ENCODE results near the gene YDJC. TPM values are rescaled to one million over a fixed set of nuclear protein-coding genes. Genes with fewer than 3 reads are reported as not detected.

The YDJC gene
- total and polyA plus RNA-seq, 9 of the 15 experiments (the other 6 are each of a cell fraction or from before 2014, with no cell fraction given): 13.5 to 871 (median 164) TPM

GRCh38 chr22:21605887-21606564 is 23.8 kb downstream of the YDJC start (continued):
- TF ChIP-seq RBM25 (IDR thresholded peaks at IDR 0.05; ENCODE audit: low read depth, low read length, severe bottlenecking): peak; percentile 61
- TF ChIP-seq, protein P1, sequence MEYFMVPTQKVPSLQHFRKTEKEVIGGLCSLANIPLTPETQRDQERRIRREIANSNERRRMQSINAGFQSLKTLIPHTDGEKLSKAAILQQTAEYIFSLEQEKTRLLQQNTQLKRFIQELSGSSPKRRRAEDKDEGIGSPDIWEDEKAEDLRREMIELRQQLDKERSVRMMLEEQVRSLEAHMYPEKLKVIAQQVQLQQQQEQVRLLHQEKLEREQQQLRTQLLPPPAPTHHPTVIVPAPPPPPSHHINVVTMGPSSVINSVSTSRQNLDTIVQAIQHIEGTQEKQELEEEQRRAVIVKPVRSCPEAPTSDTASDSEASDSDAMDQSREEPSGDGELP (CRISPR knock-in tag; IDR thresholded peaks at IDR 0.05; ENCODE audit: borderline replicate concordance): peak; percentile 42; the same call in 1 of the 2 replicates
- TF ChIP-seq, protein P2, sequence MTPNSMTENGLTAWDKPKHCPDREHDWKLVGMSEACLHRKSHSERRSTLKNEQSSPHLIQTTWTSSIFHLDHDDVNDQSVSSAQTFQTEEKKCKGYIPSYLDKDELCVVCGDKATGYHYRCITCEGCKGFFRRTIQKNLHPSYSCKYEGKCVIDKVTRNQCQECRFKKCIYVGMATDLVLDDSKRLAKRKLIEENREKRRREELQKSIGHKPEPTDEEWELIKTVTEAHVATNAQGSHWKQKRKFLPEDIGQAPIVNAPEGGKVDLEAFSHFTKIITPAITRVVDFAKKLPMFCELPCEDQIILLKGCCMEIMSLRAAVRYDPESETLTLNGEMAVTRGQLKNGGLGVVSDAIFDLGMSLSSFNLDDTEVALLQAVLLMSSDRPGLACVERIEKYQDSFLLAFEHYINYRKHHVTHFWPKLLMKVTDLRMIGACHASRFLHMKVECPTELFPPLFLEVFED (CRISPR knock-in tag; conservative IDR thresholded peaks at IDR 0.05): 0 out of 2 replicates have a peak, but pooled peaks have one; percentile 48
- TF ChIP-seq, protein P3, sequence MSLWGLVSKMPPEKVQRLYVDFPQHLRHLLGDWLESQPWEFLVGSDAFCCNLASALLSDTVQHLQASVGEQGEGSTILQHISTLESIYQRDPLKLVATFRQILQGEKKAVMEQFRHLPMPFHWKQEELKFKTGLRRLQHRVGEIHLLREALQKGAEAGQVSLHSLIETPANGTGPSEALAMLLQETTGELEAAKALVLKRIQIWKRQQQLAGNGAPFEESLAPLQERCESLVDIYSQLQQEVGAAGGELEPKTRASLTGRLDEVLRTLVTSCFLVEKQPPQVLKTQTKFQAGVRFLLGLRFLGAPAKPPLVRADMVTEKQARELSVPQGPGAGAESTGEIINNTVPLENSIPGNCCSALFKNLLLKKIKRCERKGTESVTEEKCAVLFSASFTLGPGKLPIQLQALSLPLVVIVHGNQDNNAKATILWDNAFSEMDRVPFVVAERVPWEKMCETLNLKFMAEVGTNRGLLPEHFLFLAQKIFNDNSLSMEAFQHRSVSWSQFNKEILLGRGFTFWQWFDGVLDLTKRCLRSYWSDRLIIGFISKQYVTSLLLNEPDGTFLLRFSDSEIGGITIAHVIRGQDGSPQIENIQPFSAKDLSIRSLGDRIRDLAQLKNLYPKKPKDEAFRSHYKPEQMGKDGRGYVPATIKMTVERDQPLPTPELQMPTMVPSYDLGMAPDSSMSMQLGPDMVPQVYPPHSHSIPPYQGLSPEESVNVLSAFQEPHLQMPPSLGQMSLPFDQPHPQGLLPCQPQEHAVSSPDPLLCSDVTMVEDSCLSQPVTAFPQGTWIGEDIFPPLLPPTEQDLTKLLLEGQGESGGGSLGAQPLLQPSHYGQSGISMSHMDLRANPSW (CRISPR knock-in tag; IDR thresholded peaks at IDR 0.05): peak; percentile 24; the same call in 1 of the 2 replicates
- no peak for TF ChIP-seq NEUROD1 (IDR thresholded peaks at IDR 0.05; ENCODE audit: borderline replicate concordance, low read depth, low read length, partially characterized antibody)
- 0 out of 3 replicates have a peak, but pooled peaks of 1 of the 2 experiments have one; percentile 7 for TF ChIP-seq CBX3 (IDR thresholded peaks at IDR 0.05; ENCODE audit: borderline replicate concordance in 1 of 2, low read length in 2 of 2)
- 0 out of 2 replicates have a peak, but pooled peaks have one; percentile 7 for TF ChIP-seq ZNF165 (CRISPR knock-in tag; IDR thresholded peaks at IDR 0.05; ENCODE audit: borderline replicate concordance)
- TF ChIP-seq SRF (CRISPR knock-in tag; IDR thresholded peaks at IDR 0.05): 0 out of 4 replicates have a peak, but pooled peaks of 1 of the 2 experiments have one; percentile 50

Measured in K562 (cell line).